NCI-H2171 treated with DMSO at 0.1 percent for 48 hours (cell line): ENCODE data around the gene ARHGEF19.
"Not testable (repeated sequence)": the region's sequence is repeated elsewhere in the genome, so short reads cannot be mapped to it uniquely, and the experiment has no call there.

Experiments
- DNase-seq: peaks from one replicate; lab custom pipeline; 2025; lab: John Stamatoyannopoulos, UW

Gene ARHGEF19

GRCh38 chr1:16244650-16245285 lies 32.3 kb upstream of the ARHGEF19 start:
- DNase-seq, result no peak

GRCh38 chr1:16243936-16244649 lies 31.6 kb upstream of the ARHGEF19 start:
- DNase-seq, result peak; percentile 81

GRCh38 chr1:16243215-16243610 lies 30.8 kb upstream of the ARHGEF19 start:
- no peak for DNase-seq

- DNase-seq, result no peak
Measured at GRCh38 chr1:16242556-16243214, 30.2 kb upstream of the ARHGEF19 start.

GRCh38 chr1:16241221-16241708 lies 28.8 kb upstream of the ARHGEF19 start:
- DNase-seq, result no peak

GRCh38 chr1:16239972-16240491 lies 27.6 kb upstream of the ARHGEF19 start:
- DNase-seq, result no peak

GRCh38 chr1:16237343-16237830 lies 24.9 kb upstream of the ARHGEF19 start:
- no peak for DNase-seq

- peak; percentile 90 for DNase-seq
Measured at GRCh38 chr1:16236511-16237342, 24.3 kb upstream of the ARHGEF19 start, which contains the start of gene CPLANE2. TSS of gene CPLANE2 (minus strand) at chr1:16237183. CDS start at chr1:16236742, 441 bp downstream.

- peak; percentile 81 for DNase-seq
Measured at GRCh38 chr1:16235944-16236510, 23.6 kb upstream of the ARHGEF19 start.

- no peak for DNase-seq
Measured at GRCh38 chr1:16235347-16235746, 22.9 kb upstream of the ARHGEF19 start.

GRCh38 chr1:16233431-16233830 lies 21.0 kb upstream of the ARHGEF19 start:
- DNase-seq, result no peak

GRCh38 chr1:16232316-16232710 lies 19.9 kb upstream of the ARHGEF19 start:
- DNase-seq, result no peak

GRCh38 chr1:16231331-16232315 lies 19.2 kb upstream of the ARHGEF19 start:
- peak; percentile 37 for DNase-seq

- no peak for DNase-seq
Measured at GRCh38 chr1:16230744-16231143, 18.3 kb upstream of the ARHGEF19 start.

GRCh38 chr1:16229976-16230740 lies 17.7 kb upstream of the ARHGEF19 start:
- no peak for DNase-seq

GRCh38 chr1:16226490-16227179 lies 14.2 kb upstream of the ARHGEF19 start:
- DNase-seq, result peak; percentile 74

GRCh38 chr1:16226129-16226489 lies 13.7 kb upstream of the ARHGEF19 start:
- DNase-seq, result no peak

GRCh38 chr1:16224472-16224871 lies 12.0 kb upstream of the ARHGEF19 start:
- no peak for DNase-seq

- not testable (repeated sequence) for DNase-seq
Measured at GRCh38 chr1:16222716-16223115, 10.3 kb upstream of the ARHGEF19 start.
